ENCODE results near the gene ANKRD12. TPM values are rescaled to one million over a fixed set of nuclear protein-coding genes. Genes with fewer than 3 reads are reported as not detected.

Gene ANKRD12
- total and polyA plus RNA-seq, 10 of the 15 experiments (the other 5 are each of a cell fraction or from before 2014, with no cell fraction given) = 5.9 to 45.7 (median 20.2) TPM

DNA sequence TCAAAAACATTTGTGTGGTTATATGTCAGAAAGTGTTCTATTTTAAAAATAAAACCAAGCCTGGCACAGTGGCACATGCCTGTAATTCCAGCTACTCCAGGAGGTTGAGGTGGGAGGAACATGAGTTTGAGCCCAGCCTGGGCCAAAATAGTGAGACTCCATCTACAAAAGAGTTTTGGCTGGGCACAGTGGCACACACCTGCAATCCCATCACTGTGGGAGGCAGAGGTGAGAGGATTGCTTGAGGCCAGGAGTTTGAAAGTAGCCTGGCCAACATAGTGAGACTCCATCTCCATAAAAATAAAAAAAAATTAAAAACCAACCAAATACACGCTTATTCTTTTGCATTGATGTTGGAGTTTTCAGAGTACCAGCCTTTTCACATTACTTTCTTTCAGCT, 9.6 kb downstream of the ANKRD12 start (continued):
- TF ChIP-seq NFYA (IDR thresholded peaks at IDR 0.05; ENCODE audit: borderline replicate concordance, low read depth, low read length) = no peak
- TF ChIP-seq CHD2 (IDR thresholded peaks at IDR 0.05; ENCODE audit: borderline replicate concordance, low read depth, low read length) = no peak
- TF ChIP-seq TCF12 (IDR thresholded peaks at IDR 0.05; ENCODE audit: low read depth, low read length) = no peak
- TF ChIP-seq MEF2B (IDR thresholded peaks at IDR 0.05; ENCODE audit: partially characterized antibody, poor library complexity, severe bottlenecking) = no peak
- no peak for TF ChIP-seq TAF1 (IDR thresholded peaks at IDR 0.05; ENCODE audit: borderline replicate concordance, low read depth, low read length)
- TF ChIP-seq FOXK2 (IDR thresholded peaks at IDR 0.05) = no peak
- no peak for TF ChIP-seq SIN3A (IDR thresholded peaks at IDR 0.05; ENCODE audit: low read depth, low read length)
- TF ChIP-seq, protein P1, sequence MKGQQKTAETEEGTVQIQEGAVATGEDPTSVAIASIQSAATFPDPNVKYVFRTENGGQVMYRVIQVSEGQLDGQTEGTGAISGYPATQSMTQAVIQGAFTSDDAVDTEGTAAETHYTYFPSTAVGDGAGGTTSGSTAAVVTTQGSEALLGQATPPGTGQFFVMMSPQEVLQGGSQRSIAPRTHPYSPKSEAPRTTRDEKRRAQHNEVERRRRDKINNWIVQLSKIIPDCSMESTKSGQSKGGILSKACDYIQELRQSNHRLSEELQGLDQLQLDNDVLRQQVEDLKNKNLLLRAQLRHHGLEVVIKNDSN (IDR thresholded peaks at IDR 0.05; ENCODE audit: borderline replicate concordance, extremely low read length, insufficient read depth, low read depth, low read length) = no peak

DNA sequence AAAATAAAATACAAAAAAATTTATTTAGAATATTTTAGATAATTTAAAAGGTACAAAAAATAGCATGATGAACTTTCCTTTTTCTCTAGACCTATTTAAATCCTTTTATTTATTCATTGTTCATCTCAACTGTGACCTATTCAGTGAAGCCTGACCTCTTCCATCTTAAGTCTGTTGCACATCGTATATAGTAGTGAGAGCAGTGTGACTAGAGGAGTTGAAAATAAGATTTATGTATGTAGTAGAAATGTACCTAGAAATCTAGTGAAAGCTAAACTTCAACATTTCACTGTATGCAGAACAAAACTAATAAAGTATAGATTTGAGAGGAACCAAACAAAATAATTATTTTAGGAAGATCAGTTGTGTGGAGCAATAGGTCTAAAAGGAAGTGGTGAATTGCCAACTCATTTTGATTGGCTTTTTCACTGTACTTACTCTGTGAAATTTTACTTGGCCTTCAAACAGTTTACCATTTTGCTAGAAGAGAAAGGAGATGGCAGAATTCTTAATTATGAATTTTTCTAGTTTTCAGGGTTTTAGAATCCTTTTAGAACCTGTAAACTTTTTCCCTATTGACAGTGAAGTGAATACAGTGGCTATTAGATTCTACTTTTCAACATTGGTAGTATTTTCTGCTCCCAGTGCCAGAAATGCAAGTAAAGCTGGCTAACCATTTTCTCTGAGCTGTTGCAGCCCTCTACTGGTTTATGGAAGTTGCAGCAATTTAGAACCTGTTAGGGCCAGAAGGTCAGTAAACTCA, 11.0 kb downstream of the ANKRD12 start:
- RAD21 ChIA-PET (ENCODE audit: unreplicated experiment) = interaction anchor here (0.6 to 2.8 kb wide), 17 partner anchors 8 to 369 kb away, joined by 3 to 27 read pairs (median 4); partner anchors contain the start of gene ANKRD12
- peak overlapping the region; percentile 46; the same call in 1 of the 2 replicates for H3K9ac ChIP-seq (ENCODE audit: control insufficient read depth, insufficient read depth, low read length)
- peak overlapping the region; percentile 32; the same call in 1 of the 2 replicates for H3K4me3 ChIP-seq
- TF ChIP-seq ZBED1 (IDR thresholded peaks at IDR 0.05; ENCODE audit: borderline replicate concordance) (0 out of 2 replicates have a peak, but pooled peaks have one; percentile 28), MYB (IDR thresholded peaks at IDR 0.05; ENCODE audit: borderline replicate concordance, low read depth, low read length) (no peak), WRNIP1 (IDR thresholded peaks at IDR 0.05; ENCODE audit: borderline replicate concordance, low read depth, low read length) (no peak), IRF4 (IDR thresholded peaks at IDR 0.05; ENCODE audit: low read depth, low read length) (peak; percentile 15; the same call in 1 of the 2 replicates), NBN (IDR thresholded peaks at IDR 0.05) (0 out of 2 replicates have a peak, but pooled peaks have one; percentile 50), EGR1 (IDR thresholded peaks at IDR 0.05; ENCODE audit: borderline replicate concordance in 1 of 2, low read depth in 2 of 2, low read length in 2 of 2) (no peak), PAX5 (IDR thresholded peaks at IDR 0.05; ENCODE audit: borderline replicate concordance, low read depth, low read length) (no peak), CBX5 (IDR thresholded peaks at IDR 0.05; ENCODE audit: low read depth) (0 out of 2 replicates have a peak, but pooled peaks have one; percentile 34), RAD21 (IDR thresholded peaks at IDR 0.05; ENCODE audit: insufficient read depth, low read depth, low read length) (peak; percentile 94), NFIC (IDR thresholded peaks at IDR 0.05; ENCODE audit: low read depth, low read length) (0 out of 2 replicates have a peak, but pooled peaks have one; percentile 32), RUNX3 (IDR thresholded peaks at IDR 0.05; ENCODE audit: low read length) (0 out of 2 replicates have a peak, but pooled peaks have one; percentile 12), SPI1 (IDR thresholded peaks at IDR 0.05; ENCODE audit: borderline replicate concordance, insufficient read depth, low read depth, low read length) (peak; percentile 23; the same call in 1 of the 2 replicates), NFYB (IDR thresholded peaks at IDR 0.05; ENCODE audit: insufficient read depth, low read depth, low read length) (peak; percentile 90), NR2F1 (conservative IDR thresholded peaks at IDR 0.05) (peak; percentile 80)

More for the DNA sequence above, 11.0 kb downstream of the ANKRD12 start:
- peak overlapping the region; percentile 71 for H3K27ac ChIP-seq (ENCODE audit: control insufficient read depth, insufficient read depth)
- peaks cover 96% of the 10 kb centered on the region for H3K79me2 ChIP-seq (ENCODE audit: control insufficient read depth, insufficient read depth, low read length)
- no TSS peak for BruUV-seq (replicated peaks)
- no peaks in the 10 kb centered on the region for H3K36me3 ChIP-seq (ENCODE audit: control insufficient read depth in 2 of 2, insufficient read depth in 2 of 2, low read length in 1 of 2)
- in situ Hi-C loops (cut with MboI) (loop anchor here (10.0 kb wide), 1 partner anchor 443 kb away; the partner anchor contains the start of gene MTCL1), intact Hi-C loops (cut with micrococcal nuclease; ENCODE audit: unreplicated experiment) (loop anchor here (1.0 to 10.0 kb wide), 6 partner anchors 74 to 543 kb away; partner anchors contain the start of gene RAB12)
- H3K27me3 ChIP-seq (replicated peaks in 1 of 2; ENCODE audit: control insufficient read depth in 2 of 2, insufficient read depth in 2 of 2, low read length in 1 of 2) = no peaks in the 10 kb centered on the region
- H3K9me3 ChIP-seq (replicated peaks; ENCODE audit: control insufficient read depth, insufficient read depth, low read length) = no peaks in the 10 kb centered on the region
- 0% methylated on average over 1 of the region's 1 CpG for whole genome bisulfite sequencing (ENCODE audit: insufficient coverage, insufficient replicate concordance, low lambda C conversion rate, missing lambda C conversion rate)
- H4K20me1 ChIP-seq (ENCODE audit: control insufficient read depth, insufficient read depth) = no peaks in the 10 kb centered on the region
- H2AFZ ChIP-seq (ENCODE audit: control insufficient read depth, low read depth, low read length) = peak overlapping the region; percentile 21; the same call in 1 of the 2 replicates
- peak overlapping the region; percentile 75 for H3K4me2 ChIP-seq (ENCODE audit: control insufficient read depth, insufficient read depth)
- ChIA-PET SMC1A (ENCODE audit: uncharacterized antibody, unreplicated experiment) (interaction anchor here (0.7 to 2.8 kb wide), 18 partner anchors 10 to 369 kb away, joined by 3 to 33 read pairs (median 4); partner anchors contain the start of genes ANKRD12 and NDUFV2), CTCF (interaction anchor here (0.6 to 2.8 kb wide), 24 partner anchors 8 to 547 kb away, joined by 3 to 40 read pairs (median 5); partner anchors contain the start of gene ANKRD12), POLR2A (interaction anchor here (0.5 to 1.3 kb wide), 5 partner anchors 9 to 186 kb away, joined by 3 to 5 read pairs (median 3); no protein-coding TSS in a partner anchor)
- peak; percentile 75 for FAIRE-seq
- peak; percentile 72 for ATAC-seq
- DNase-seq (ENCODE audit: low read depth, low spot score) = peak; percentile 53
- peaks cover 48% of the 10 kb centered on the region for H3K4me1 ChIP-seq (ENCODE audit: control insufficient read depth, insufficient read depth, low read length)

Data from GM12878 (cell line).